Activated CD4-positive, alpha-beta T cell treated with anti-CD3 and anti-CD28 coated beads, Interleukin-2, amount 10 ng/mL, durations not matched to agents 24 days and 14 days (primary cell): Measurements from ENCODE around the gene FOXRED2. TPM values are rescaled to one million over a fixed set of nuclear protein-coding genes. Genes with fewer than 3 reads are reported as not detected.

ENCODE experiments used
- DNase-seq: peaks from one replicate; pipeline ENCODE4 v3.0.0; 2022
- H3K27ac Mint-ChIP-seq: one replicate; pipeline ENCODE4 v1.8.0; 2022; ENCODE audit warnings: mild to moderate bottlenecking, mixed read lengths
- H3K27me3 Mint-ChIP-seq: one replicate; pipeline ENCODE4 v1.8.0; 2022; ENCODE audit warnings: mixed read lengths
- H3K36me3 Mint-ChIP-seq: one replicate; pipeline ENCODE4 v1.8.0; 2022; ENCODE audit warnings: low read depth, mild to moderate bottlenecking, mixed read lengths
- H3K4me1 Mint-ChIP-seq: one replicate; pipeline ENCODE4 v1.8.0; 2021; ENCODE audit warnings: mixed read lengths
- H3K4me3 Mint-ChIP-seq: one replicate; pipeline ENCODE4 v1.8.0; 2022; ENCODE audit warnings: mild to moderate bottlenecking, moderate library complexity, mixed read lengths
- H3K9me3 Mint-ChIP-seq: one replicate; pipeline ENCODE4 v1.8.0; 2021; ENCODE audit warnings: mixed read lengths
- intact Hi-C: fragments of 100-400 bp; cut with micrococcal nuclease; formaldehyde crosslinking; loops from one replicate; pipeline ENCODE4 v1.15.1; 2023
- total RNA-seq: library from RNA; stranded (reverse); gene quantifications from 2 replicates; pipeline ENCODE4 v1.2.3, GENCODE V29; 2022

The FOXRED2 gene
- total RNA-seq, 1 donor from 2014 or later: 26.3 TPM

- Mint-ChIP-seq H3K4me3 (peak overlapping the region; percentile 70), H3K9me3 (no peaks in the 10 kb centered on the region), H3K4me1 (peaks cover 10% of the 10 kb centered on the region), H3K27ac (peak overlapping the region; percentile 30), H3K36me3 (peaks cover 27% of the 10 kb centered on the region), H3K27me3 (no peaks in the 10 kb centered on the region)
- DNase-seq: no peak
- intact Hi-C loops: loop anchor here (1.0 to 2.0 kb wide), 2 partner anchors 22 to 25 kb away; partner anchors contain the start of gene EIF3D
These were observed 724 bp upstream of the FOXRED2 start for GRCh38 chr22:36507518-36508010.

GRCh38 chr22:36505998-36506635, 723 bp downstream of the FOXRED2 start:
- H3K4me1 Mint-ChIP-seq: peaks cover 7% of the 10 kb centered on the region
- H3K9me3 Mint-ChIP-seq: no peaks in the 10 kb centered on the region
- H3K36me3 Mint-ChIP-seq: peaks cover 17% of the 10 kb centered on the region
- H3K4me3 Mint-ChIP-seq: peak overlapping the region; percentile 70
- no peak for DNase-seq
- H3K27ac Mint-ChIP-seq: peak overlapping the region; percentile 70
- H3K27me3 Mint-ChIP-seq: no peaks in the 10 kb centered on the region
- intact Hi-C loops: loop anchor here (2.0 kb wide), 1 partner anchor 23 kb away; no protein-coding TSS in a partner anchor

GRCh38 chr22:36497910-36498665, 8.8 kb downstream of the FOXRED2 start:
- H3K4me1 Mint-ChIP-seq: peaks cover 4% of the 10 kb centered on the region
- no peak overlapping the region for H3K4me3 Mint-ChIP-seq
- H3K27ac Mint-ChIP-seq: no peak overlapping the region
- intact Hi-C loops: no loop called here
- no peaks in the 10 kb centered on the region for H3K9me3 Mint-ChIP-seq
- peaks cover 10% of the 10 kb centered on the region for H3K36me3 Mint-ChIP-seq
- DNase-seq: no peak
- H3K27me3 Mint-ChIP-seq: no peaks in the 10 kb centered on the region

- Mint-ChIP-seq H3K27ac (no peak overlapping the region), H3K4me1 (peaks cover 4% of the 10 kb centered on the region), H3K9me3 (no peaks in the 10 kb centered on the region), H3K36me3 (peaks cover 16% of the 10 kb centered on the region), H3K4me3 (no peak overlapping the region), H3K27me3 (no peaks in the 10 kb centered on the region)
- no peak for DNase-seq
- intact Hi-C loops: no loop called here
These were observed 13.1 kb downstream of the FOXRED2 start for GRCh38 chr22:36493690-36494110.

- intact Hi-C loops: no loop called here
- Mint-ChIP-seq H3K4me1 (peaks cover 4% of the 10 kb centered on the region), H3K9me3 (no peaks in the 10 kb centered on the region), H3K27me3 (no peaks in the 10 kb centered on the region), H3K4me3 (no peak overlapping the region), H3K36me3 (peaks cover 19% of the 10 kb centered on the region), H3K27ac (no peak overlapping the region)
- no peak for DNase-seq
These were observed 14.7 kb downstream of the FOXRED2 start for GRCh38 chr22:36492109-36492508.

GRCh38 chr22:36491155-36491554, 15.7 kb downstream of the FOXRED2 start:
- H3K27ac Mint-ChIP-seq: no peak overlapping the region
- peaks cover 9% of the 10 kb centered on the region for H3K4me1 Mint-ChIP-seq
- no peak overlapping the region for H3K4me3 Mint-ChIP-seq
- peaks cover 21% of the 10 kb centered on the region for H3K36me3 Mint-ChIP-seq
- no peaks in the 10 kb centered on the region for H3K9me3 Mint-ChIP-seq
- no peaks in the 10 kb centered on the region for H3K27me3 Mint-ChIP-seq
- DNase-seq: no peak
- intact Hi-C loops: no loop called here

- intact Hi-C loops: loop anchor here (10.0 kb wide), 1 partner anchor 322 kb away; the partner anchor contains the start of gene APOL3
- H3K4me1 Mint-ChIP-seq: peaks cover 9% of the 10 kb centered on the region
- H3K27ac Mint-ChIP-seq: no peak overlapping the region
- H3K27me3 Mint-ChIP-seq: no peaks in the 10 kb centered on the region
- no peak overlapping the region for H3K4me3 Mint-ChIP-seq
- DNase-seq: peak; percentile 89
- peaks cover 16% of the 10 kb centered on the region for H3K36me3 Mint-ChIP-seq
- no peaks in the 10 kb centered on the region for H3K9me3 Mint-ChIP-seq
These were observed 20.0 kb downstream of the FOXRED2 start for GRCh38 chr22:36486619-36487384.

- DNase-seq: peak; percentile 98
- Mint-ChIP-seq H3K27me3 (no peaks in the 10 kb centered on the region), H3K4me3 (peak within 1 kb of the TSS; percentile 90), H3K4me1 (peaks cover 19% of the 10 kb centered on the region), H3K9me3 (no peaks in the 10 kb centered on the region), H3K27ac (peak within 1 kb of the TSS; percentile 87), H3K36me3 (peaks cover 27% of the 10 kb centered on the region)
- intact Hi-C loops: loop anchor here (1.0 to 10.0 kb wide), 6 partner anchors 25 to 317 kb away; partner anchors contain the start of genes APOL2, APOL3, EIF3D and FOXRED2
These were observed 25.3 kb downstream of the FOXRED2 start, which contains the start of gene TXN2 for GRCh38 chr22:36481393-36482168. Gene TXN2, minus strand, starts transcription at chr22:36481640. Its CDS starts 803 bp downstream, at chr22:36480837.

GRCh38 chr22:36480941-36481392, 25.9 kb downstream of the FOXRED2 start:
- Mint-ChIP-seq H3K4me1 (peaks cover 16% of the 10 kb centered on the region), H3K9me3 (no peaks in the 10 kb centered on the region), H3K27ac (peak overlapping the region; percentile 87), H3K36me3 (peaks cover 27% of the 10 kb centered on the region), H3K27me3 (no peaks in the 10 kb centered on the region), H3K4me3 (peak overlapping the region; percentile 90)
- intact Hi-C loops: loop anchor here (2.0 to 10.0 kb wide), 3 partner anchors 26 to 316 kb away; partner anchors contain the start of genes APOL2 and APOL3
- no peak for DNase-seq

GRCh38 chr22:36478966-36479365, 27.9 kb downstream of the FOXRED2 start:
- Mint-ChIP-seq H3K36me3 (peaks cover 45% of the 10 kb centered on the region), H3K27ac (no peak overlapping the region), H3K4me3 (no peak overlapping the region), H3K27me3 (no peaks in the 10 kb centered on the region), H3K4me1 (peaks cover 19% of the 10 kb centered on the region), H3K9me3 (no peaks in the 10 kb centered on the region)
- intact Hi-C loops: no loop called here
- DNase-seq: no peak

- H3K9me3 Mint-ChIP-seq: no peaks in the 10 kb centered on the region
- DNase-seq: no peak
- H3K4me1 Mint-ChIP-seq: peaks cover 13% of the 10 kb centered on the region
- no peak overlapping the region for H3K27ac Mint-ChIP-seq
- H3K36me3 Mint-ChIP-seq: peaks cover 58% of the 10 kb centered on the region
- no peaks in the 10 kb centered on the region for H3K27me3 Mint-ChIP-seq
- intact Hi-C loops: no loop called here
- no peak overlapping the region for H3K4me3 Mint-ChIP-seq
These were observed 31.5 kb downstream of the FOXRED2 start for GRCh38 chr22:36475341-36475740.

- Mint-ChIP-seq H3K27ac (no peak overlapping the region), H3K27me3 (no peaks in the 10 kb centered on the region), H3K9me3 (no peaks in the 10 kb centered on the region), H3K4me3 (no peak overlapping the region), H3K4me1 (peaks cover 22% of the 10 kb centered on the region), H3K36me3 (peaks cover 52% of the 10 kb centered on the region)
- no peak for DNase-seq
- intact Hi-C loops: no loop called here
These were observed 34.2 kb downstream of the FOXRED2 start for GRCh38 chr22:36472689-36473088.

- Mint-ChIP-seq H3K27me3 (no peaks in the 10 kb centered on the region), H3K36me3 (peaks cover 49% of the 10 kb centered on the region), H3K4me1 (peaks cover 25% of the 10 kb centered on the region), H3K9me3 (no peaks in the 10 kb centered on the region), H3K4me3 (no peak overlapping the region), H3K27ac (no peak overlapping the region)
- no peak for DNase-seq
- intact Hi-C loops: no loop called here
These were observed 35.5 kb downstream of the FOXRED2 start for GRCh38 chr22:36471341-36471821.
